Measurements from ENCODE around the gene TMOD1. TPM values are rescaled to one million over a fixed set of nuclear protein-coding genes. Genes with fewer than 3 reads are reported as not detected.

The TMOD1 gene
- total RNA-seq, 4 donors from 2014 or later, result 82.3 to 202 (median 175) TPM

DNA sequence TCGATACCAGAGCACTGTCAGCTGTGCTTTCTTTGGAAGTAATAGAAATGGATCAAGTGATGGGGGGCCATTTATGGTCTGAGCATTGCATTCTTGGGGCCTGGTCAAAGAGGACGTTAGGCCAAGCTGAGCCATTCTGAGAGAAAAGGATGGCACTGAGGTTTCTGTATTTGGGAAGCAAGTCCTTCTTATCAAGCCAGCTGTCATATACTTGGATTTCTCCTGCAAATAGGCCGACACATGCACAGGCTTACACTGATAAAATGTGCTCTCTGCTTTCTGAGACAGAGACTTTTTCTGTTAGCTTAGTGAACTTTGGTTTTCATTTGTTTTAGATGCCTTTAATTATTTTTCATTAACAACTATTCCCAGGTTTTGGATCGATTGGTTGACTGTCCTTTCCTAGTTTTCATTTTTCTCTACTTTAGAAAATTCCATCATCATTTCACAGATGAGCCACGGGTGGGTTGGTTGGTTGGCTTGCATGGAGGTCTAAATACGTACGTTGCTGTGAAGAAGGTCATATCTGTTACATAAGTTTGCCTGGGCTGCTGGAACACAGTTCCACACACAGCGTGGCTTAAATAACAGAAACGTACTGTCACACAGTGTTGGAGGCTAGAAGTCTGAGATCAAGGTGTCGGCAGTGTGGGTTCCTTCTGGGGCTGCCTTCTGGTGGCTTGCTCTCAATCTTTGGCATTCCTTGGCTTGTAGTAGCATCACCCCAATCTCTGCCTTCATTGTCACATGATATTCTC, 20.3 kb downstream of the TMOD1 start:
- TF ChIP-seq POLR2A (IDR thresholded peaks at IDR 0.05), result no peak
- TF ChIP-seq, protein P1, sequence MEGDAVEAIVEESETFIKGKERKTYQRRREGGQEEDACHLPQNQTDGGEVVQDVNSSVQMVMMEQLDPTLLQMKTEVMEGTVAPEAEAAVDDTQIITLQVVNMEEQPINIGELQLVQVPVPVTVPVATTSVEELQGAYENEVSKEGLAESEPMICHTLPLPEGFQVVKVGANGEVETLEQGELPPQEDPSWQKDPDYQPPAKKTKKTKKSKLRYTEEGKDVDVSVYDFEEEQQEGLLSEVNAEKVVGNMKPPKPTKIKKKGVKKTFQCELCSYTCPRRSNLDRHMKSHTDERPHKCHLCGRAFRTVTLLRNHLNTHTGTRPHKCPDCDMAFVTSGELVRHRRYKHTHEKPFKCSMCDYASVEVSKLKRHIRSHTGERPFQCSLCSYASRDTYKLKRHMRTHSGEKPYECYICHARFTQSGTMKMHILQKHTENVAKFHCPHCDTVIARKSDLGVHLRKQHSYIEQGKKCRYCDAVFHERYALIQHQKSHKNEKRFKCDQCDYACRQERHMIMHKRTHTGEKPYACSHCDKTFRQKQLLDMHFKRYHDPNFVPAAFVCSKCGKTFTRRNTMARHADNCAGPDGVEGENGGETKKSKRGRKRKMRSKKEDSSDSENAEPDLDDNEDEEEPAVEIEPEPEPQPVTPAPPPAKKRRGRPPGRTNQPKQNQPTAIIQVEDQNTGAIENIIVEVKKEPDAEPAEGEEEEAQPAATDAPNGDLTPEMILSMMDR (IDR thresholded peaks at IDR 0.05 in 4 of 5, conservative IDR thresholded peaks at IDR 0.05 in 1 of 5), result no peak
- Histone ChIP-seq H3K4me3 (no peak overlapping the region), H3K27me3 (no peaks in the 10 kb centered on the region), H3K9me3 (no peaks in the 10 kb centered on the region), H3K36me3 (no peaks in the 10 kb centered on the region), H3K4me1 (peaks cover 91 to 98% of the 10 kb centered on the region in 2 donors), H3K27ac (peak overlapping the region; percentile 95 to 98 (median 98))
- ATAC-seq (no peak), DNase-seq (no peak)
- intact Hi-C loops (cut with DNase I; ENCODE audit: low total_unique reads) (no loop called here), in situ Hi-C loops (cut with MboI; ENCODE audit: low sequenced_read_pairs in 4 of 4) (no loop called here)

DNA sequence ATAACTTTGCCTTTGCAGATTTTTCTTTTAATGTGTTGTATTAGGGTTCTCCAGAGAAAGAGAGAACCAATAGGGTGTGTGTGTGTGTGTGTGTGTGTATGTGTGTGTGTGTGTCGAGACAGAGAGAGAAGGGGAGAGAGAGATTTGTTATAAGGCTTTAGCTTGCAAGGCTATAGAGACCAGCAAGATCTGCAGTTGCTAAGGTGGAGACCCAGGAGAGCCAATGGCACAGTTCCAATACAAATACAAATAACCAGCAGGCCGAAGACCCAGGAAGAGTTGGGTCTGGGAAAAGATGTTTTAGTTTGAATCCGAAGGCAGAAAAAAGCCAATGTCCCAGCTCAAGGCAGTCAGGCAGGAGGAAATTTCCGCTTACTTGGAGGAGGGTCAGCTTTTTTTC, 23.0 kb downstream of the TMOD1 start:
- in situ Hi-C loops (cut with MboI; ENCODE audit: low sequenced_read_pairs in 4 of 4) (no loop called here), intact Hi-C loops (cut with DNase I; ENCODE audit: low total_unique reads) (no loop called here)
- Histone ChIP-seq H3K27me3 (no peaks in the 10 kb centered on the region), H3K4me1 (peaks cover 91 to 99% of the 10 kb centered on the region in 2 donors), H3K27ac (peak overlapping the region; percentile 95 to 98 (median 98)), H3K9me3 (no peaks in the 10 kb centered on the region), H3K36me3 (no peaks in the 10 kb centered on the region), H3K4me3 (no peak overlapping the region)
- ATAC-seq, result no peak
- DNase-seq, result no peak
- TF ChIP-seq, protein P1 (IDR thresholded peaks at IDR 0.05 in 4 of 5, conservative IDR thresholded peaks at IDR 0.05 in 1 of 5), result no peak
- no peak for TF ChIP-seq POLR2A (IDR thresholded peaks at IDR 0.05)

DNA sequence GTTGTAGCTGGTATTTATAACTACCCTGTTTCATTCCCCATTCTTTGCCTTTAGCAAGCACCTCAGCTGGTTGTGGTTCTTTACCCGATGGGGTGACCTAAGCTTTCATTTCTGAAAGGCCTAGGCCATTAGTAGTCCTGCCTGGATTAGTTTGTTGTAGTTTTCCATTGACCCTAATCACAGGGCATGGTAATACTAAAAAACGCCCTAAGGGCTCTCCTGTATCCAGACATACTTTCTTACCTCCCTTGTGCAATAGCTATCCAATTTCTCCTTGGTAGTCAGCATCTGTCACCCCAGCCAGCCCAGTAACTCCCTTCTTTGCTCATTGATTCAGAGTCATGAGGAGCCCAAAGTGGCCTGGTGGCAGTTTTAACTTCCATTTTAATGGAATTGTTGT, 24.0 kb downstream of the TMOD1 start:
- Histone ChIP-seq H3K4me1 (peaks cover 91 to 99% of the 10 kb centered on the region in 2 donors), H3K27me3 (no peaks in the 10 kb centered on the region), H3K36me3 (no peaks in the 10 kb centered on the region), H3K27ac (peak overlapping the region; percentile 95 to 98 (median 98)), H3K9me3 (no peaks in the 10 kb centered on the region), H3K4me3 (no peak overlapping the region)
- intact Hi-C loops (cut with DNase I; ENCODE audit: low total_unique reads), result no loop called here
- DNase-seq (peak; percentile 66 to 81), ATAC-seq (peak; percentile 74 to 78)
- TF ChIP-seq, protein P1 (IDR thresholded peaks at IDR 0.05 in 4 of 5, conservative IDR thresholded peaks at IDR 0.05 in 1 of 5), result no peak
- TF ChIP-seq POLR2A (IDR thresholded peaks at IDR 0.05), result peak in 1 of 2 donors; percentile 44
- in situ Hi-C loops (cut with MboI; ENCODE audit: low sequenced_read_pairs in 4 of 4), result no loop called here

DNA sequence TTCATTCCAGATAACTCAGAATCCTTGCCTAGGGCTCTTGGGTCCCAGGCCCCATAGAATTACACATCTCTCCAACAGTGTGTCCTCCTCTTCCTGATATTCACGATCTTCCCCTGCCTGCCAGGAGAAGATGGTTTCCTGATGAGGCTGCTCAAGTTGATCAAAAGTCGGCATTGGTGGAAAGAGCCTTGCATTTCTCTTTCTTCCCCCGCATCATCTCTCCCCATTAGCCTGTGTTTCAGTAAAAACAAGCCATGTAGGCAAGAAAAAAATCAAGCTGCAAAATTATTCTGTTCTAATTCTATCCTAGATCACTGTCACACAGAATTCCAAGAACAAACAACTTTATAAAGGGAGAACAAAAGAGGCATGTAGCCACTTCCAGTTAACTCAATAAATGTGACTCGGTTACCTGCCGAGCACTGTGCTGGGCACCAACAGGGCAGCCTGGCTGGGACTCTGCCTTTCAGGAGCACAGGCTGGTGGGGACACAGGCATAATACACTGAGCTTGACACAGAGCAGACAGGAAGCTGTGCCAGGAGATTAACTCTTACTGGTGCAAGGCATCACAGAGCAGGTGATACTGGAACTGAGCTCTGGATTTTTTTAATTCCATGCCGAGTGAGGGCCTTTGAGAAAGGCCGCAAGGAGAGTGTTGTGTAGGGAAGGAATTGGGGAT, 25.6 kb downstream of the TMOD1 start:
- DNase-seq (no peak), ATAC-seq (no peak)
- Histone ChIP-seq H3K4me3 (no peak overlapping the region), H3K36me3 (no peaks in the 10 kb centered on the region), H3K27me3 (no peaks in the 10 kb centered on the region), H3K9me3 (no peaks in the 10 kb centered on the region), H3K27ac (peak overlapping the region; percentile 95 to 98 (median 98)), H3K4me1 (peaks cover 95 to 99% of the 10 kb centered on the region in 2 donors)
- TF ChIP-seq, protein P1 (IDR thresholded peaks at IDR 0.05 in 4 of 5, conservative IDR thresholded peaks at IDR 0.05 in 1 of 5), result no peak
- no peak for TF ChIP-seq POLR2A (IDR thresholded peaks at IDR 0.05)
- intact Hi-C loops (cut with DNase I; ENCODE audit: low total_unique reads), result no loop called here
- in situ Hi-C loops (cut with MboI; ENCODE audit: low sequenced_read_pairs in 4 of 4), result no loop called here

Data from gastrocnemius medialis (tissue), 4 donors.